ENCODE results near the gene B3GLCT.

DNA sequence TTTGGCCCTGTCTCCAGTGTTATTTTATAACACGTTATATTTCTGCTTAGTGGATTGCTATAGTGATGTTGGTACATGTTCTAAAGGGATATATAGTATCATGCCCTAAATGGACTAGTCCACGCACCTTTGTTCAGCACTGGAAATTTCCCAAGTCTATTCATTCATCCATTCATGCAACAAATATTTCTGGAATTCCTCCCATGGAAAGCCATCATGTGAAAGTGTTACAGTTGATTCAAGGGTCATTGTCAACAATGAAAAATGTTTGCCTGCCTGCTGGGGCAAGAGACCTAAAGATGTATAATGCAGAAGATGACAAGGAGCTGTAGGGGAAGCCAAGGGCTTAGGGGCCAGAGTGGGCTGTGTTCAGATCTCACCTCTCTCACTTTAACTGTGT is 27.2 kb upstream of the B3GLCT start:
- TF ChIP-seq BRCA1 (IDR thresholded peaks at IDR 0.05; ENCODE audit: low read depth, low read length) (no peak), GABPA (IDR thresholded peaks at IDR 0.05; ENCODE audit: low read depth) (no peak), POLR2AphosphoS5 (IDR thresholded peaks at IDR 0.05; ENCODE audit: low read length) (no peak), POLR2AphosphoS2 (IDR thresholded peaks at IDR 0.05; ENCODE audit: low read depth, low read length) (no peak)
- TF ChIP-seq, protein P1, sequence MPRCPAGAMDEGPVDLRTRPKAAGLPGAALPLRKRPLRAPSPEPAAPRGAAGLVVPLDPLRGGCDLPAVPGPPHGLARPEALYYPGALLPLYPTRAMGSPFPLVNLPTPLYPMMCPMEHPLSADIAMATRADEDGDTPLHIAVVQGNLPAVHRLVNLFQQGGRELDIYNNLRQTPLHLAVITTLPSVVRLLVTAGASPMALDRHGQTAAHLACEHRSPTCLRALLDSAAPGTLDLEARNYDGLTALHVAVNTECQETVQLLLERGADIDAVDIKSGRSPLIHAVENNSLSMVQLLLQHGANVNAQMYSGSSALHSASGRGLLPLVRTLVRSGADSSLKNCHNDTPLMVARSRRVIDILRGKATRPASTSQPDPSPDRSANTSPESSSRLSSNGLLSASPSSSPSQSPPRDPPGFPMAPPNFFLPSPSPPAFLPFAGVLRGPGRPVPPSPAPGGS (IDR thresholded peaks at IDR 0.05; ENCODE audit: borderline replicate concordance, insufficient read depth, low read depth, low read length, poor library complexity, severe bottlenecking): no peak
- TF ChIP-seq, protein P2, sequence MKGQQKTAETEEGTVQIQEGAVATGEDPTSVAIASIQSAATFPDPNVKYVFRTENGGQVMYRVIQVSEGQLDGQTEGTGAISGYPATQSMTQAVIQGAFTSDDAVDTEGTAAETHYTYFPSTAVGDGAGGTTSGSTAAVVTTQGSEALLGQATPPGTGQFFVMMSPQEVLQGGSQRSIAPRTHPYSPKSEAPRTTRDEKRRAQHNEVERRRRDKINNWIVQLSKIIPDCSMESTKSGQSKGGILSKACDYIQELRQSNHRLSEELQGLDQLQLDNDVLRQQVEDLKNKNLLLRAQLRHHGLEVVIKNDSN (IDR thresholded peaks at IDR 0.05; ENCODE audit: borderline replicate concordance, extremely low read length, insufficient read depth, low read depth, low read length): no peak
